GM21528 (cell line): ENCODE measurements around the gene NSD2.

Experiments
- ATAC-seq: cut with Tn5 transposase; IDR thresholded peaks from one replicate; pipeline ENCODE4 v1.9.1; 2021; ENCODE audit warnings: mild to moderate bottlenecking, moderate library complexity; ENCODE audit not compliant: unreplicated experiment, low FRiP score

NSD2 gene

GRCh38 chr4:1938027-1938426 lies 66.8 kb downstream of the NSD2 start:
- no peak for ATAC-seq

GRCh38 chr4:1939664-1940509 lies 68.7 kb downstream of the NSD2 start:
- ATAC-seq, result no peak

- no peak for ATAC-seq
These were observed 69.4 kb downstream of the NSD2 start for GRCh38 chr4:1940566-1940965.

- ATAC-seq, result no peak
These were observed 72.7 kb downstream of the NSD2 start for GRCh38 chr4:1943928-1944327.

GRCh38 chr4:1945124-1945895 lies 74.1 kb downstream of the NSD2 start:
- no peak for ATAC-seq

GRCh38 chr4:1945912-1946311 lies 74.7 kb downstream of the NSD2 start:
- no peak for ATAC-seq

GRCh38 chr4:1948232-1948631 lies 77.0 kb downstream of the NSD2 start:
- no peak for ATAC-seq

GRCh38 chr4:1948892-1949436 lies 77.8 kb downstream of the NSD2 start:
- ATAC-seq, result no peak

GRCh38 chr4:1950369-1950768 lies 79.2 kb downstream of the NSD2 start:
- no peak for ATAC-seq

- ATAC-seq, result no peak
These were observed 81.0 kb downstream of the NSD2 start for GRCh38 chr4:1952058-1952700.

GRCh38 chr4:1952719-1953118 lies 81.5 kb downstream of the NSD2 start:
- no peak for ATAC-seq

GRCh38 chr4:1953335-1953734 lies 82.1 kb downstream of the NSD2 start:
- no peak for ATAC-seq

GRCh38 chr4:1956631-1957030 lies 85.4 kb downstream of the NSD2 start:
- no peak for ATAC-seq

- no peak for ATAC-seq
These were observed 87.3 kb downstream of the NSD2 start for GRCh38 chr4:1958276-1959103.

GRCh38 chr4:1959104-1959384 lies 87.9 kb downstream of the NSD2 start:
- ATAC-seq, result no peak

GRCh38 chr4:1960170-1960825 lies 89.1 kb downstream of the NSD2 start:
- ATAC-seq, result no peak

GRCh38 chr4:1961038-1961437 lies 89.8 kb downstream of the NSD2 start:
- no peak for ATAC-seq

- ATAC-seq, result no peak
These were observed 90.4 kb downstream of the NSD2 start for GRCh38 chr4:1961563-1961962.

GRCh38 chr4:1962980-1963379 lies 91.8 kb downstream of the NSD2 start:
- no peak for ATAC-seq

- ATAC-seq, result no peak
These were observed 93.2 kb downstream of the NSD2 start for GRCh38 chr4:1964443-1964842.
